Transverse colon (tissue), 4 donors: ENCODE data around the gene THAP7. TPM values are rescaled to one million over a fixed set of nuclear protein-coding genes. Genes with fewer than 3 reads are reported as not detected.

Source experiments
- DNase-seq: peaks from one replicate; pipeline ENCODE4 v3.0.0-alpha.2; 2019
- H3K27ac ChIP-seq, 4 donors: fragments of 200-600 bp; sonication (generic); 2 replicates each; pipeline ENCODE4 v1.5.1; 2016 to 2018; ENCODE audit warnings: inconsistent platforms in 4 of 4
- H3K27me3 ChIP-seq: fragments of 200-600 bp; sonication (generic); 2 replicates; pipeline ENCODE4 v1.5.1; 2017; ENCODE audit warnings: inconsistent platforms
- H3K36me3 ChIP-seq, 4 donors: fragments of 200-600 bp; sonication (generic); 2 replicates each; pipeline ENCODE4 v1.5.1; 2017 to 2019; ENCODE audit warnings: inconsistent platforms in 4 of 4
- H3K4me1 ChIP-seq, 4 donors: fragments of 200-600 bp; sonication (generic); 2 replicates each; pipeline ENCODE4 v1.5.1; 2017 to 2020; ENCODE audit warnings: inconsistent platforms in 4 of 4
- H3K4me3 ChIP-seq, 4 donors: fragments of 200-600 bp; sonication (generic); 1 replicate in 1 of 4; 2 replicates in 3 of 4; pipeline versions ENCODE4 v1.5.1 to v1.6.1; 2017 to 2019; ENCODE audit warnings: inconsistent platforms in 4 of 4
- H3K9me3 ChIP-seq, 2 donors: fragments of 200-600 bp; sonication (generic); 2 replicates each; pipeline ENCODE4 v1.5.1; 2017 to 2019; ENCODE audit warnings: inconsistent platforms in 2 of 2
- CTCF ChIP-seq, 5 experiments: fragments of 200-600 bp in 3 of 5; fragments of 450-650 bp in 2 of 5; sonication (generic) in 3 of 5; IDR thresholded peaks; 1 replicate in 2 of 5; 2 replicates in 3 of 5; pipeline ENCODE4 v1.5.1; 2016 to 2017; ENCODE audit warnings: antibody characterized with exemption in 5 of 5, inconsistent platforms in 3 of 5, mild to moderate bottlenecking in 2 of 5, moderate library complexity in 1 of 5
- EP300 ChIP-seq: sonication (generic); formaldehyde crosslinking; IDR thresholded peaks from one replicate; pipeline ENCODE4 v1.6.1; 2017; ENCODE audit warnings: antibody characterized with exemption, low read depth
- POLR2A ChIP-seq: fragments of 450-650 bp; IDR thresholded peaks from one replicate; pipeline ENCODE4 v1.6.1; 2016; ENCODE audit warnings: antibody characterized with exemption, mild to moderate bottlenecking, moderate library complexity
- POLR2AphosphoS5 ChIP-seq, 3 donors: sonication (generic); formaldehyde crosslinking; IDR thresholded peaks; one replicate each; pipeline ENCODE4 v1.6.1; 2016; ENCODE audit warnings: antibody characterized with exemption in 3 of 3
- WGBS, 2 donors: methylation state at CpG; one replicate each; pipeline ENCODE4 v1.1.5; 2018; ENCODE audit warnings: low coverage in 1 of 2; 5-methylcytosine and 5-hydroxymethylcytosine counted together
- in situ Hi-C, 4 donors: fragments of 200-750 bp; cut with MboI; loops; one replicate each; pipeline versions ENCODE4 v1.15.0 to v1.15.1; 2017; ENCODE audit warnings: low sequenced_read_pairs in 3 of 4, low pct_ligation_motif_present in 1 of 4, low pct_unique_long_range_greater_than_20kb in 1 of 4
- intact Hi-C: fragments of 100-400 bp; cut with DNase I; formaldehyde crosslinking; loops from one replicate; pipeline ENCODE4 v1.15.1; 2023; ENCODE audit warnings: low total_unique reads
- total RNA-seq, 4 donors: library from RNA; depleted of rRNA; stranded (reverse); fragments of >200 nt; gene quantifications; one replicate each; pipeline ENCODE4 v1.1.0, GENCODE V29; 2016

THAP7 gene
- total RNA-seq, 4 donors from 2014 or later, result 27.0 to 51.5 (median 32.7) TPM

GRCh38 chr22:20956258-20957101 is 45.4 kb downstream of the THAP7 start:
- Histone ChIP-seq H3K4me1 (peaks cover 18 to 62% (median 50%) of the 10 kb centered on the region in 4 donors), H3K4me3 (peak overlapping the region; percentile 54 to 75 (median 64)), H3K27me3 (no peaks in the 10 kb centered on the region), H3K9me3 (no peaks in the 10 kb centered on the region), H3K27ac (peak overlapping the region; percentile 86 to 93 (median 89)), H3K36me3 (no peaks in the 10 kb centered on the region)
- intact Hi-C loops (loop anchor here (5.0 kb wide), 1 partner anchor 74 kb away; no protein-coding TSS in a partner anchor), in situ Hi-C loops (loop anchor here in 1 of 4 donors (25.0 kb wide), 1 partner anchor 106 kb away; no protein-coding TSS in a partner anchor)
- no peak for TF ChIP-seq EP300
- TF ChIP-seq POLR2AphosphoS5 (IDR thresholded peaks at IDR 0.05), result peak; percentile 53 to 92 (median 91)
- peak; percentile 91 for TF ChIP-seq POLR2A
- TF ChIP-seq CTCF (IDR thresholded peaks at IDR 0.05), result peak in 2 of 5 experiments; percentile 8 to 21
- DNase-seq, result peak; percentile 87
- 26 to 42% methylated on average over 7 to 17 of the region's 27 CpGs for WGBS, 2 donors

- TF ChIP-seq CTCF (IDR thresholded peaks at IDR 0.05), result no peak
- Histone ChIP-seq H3K27me3 (no peaks in the 10 kb centered on the region), H3K36me3 (peaks cover 0 to 6% (median 0%) of the 10 kb centered on the region in 4 donors), H3K4me3 (peak overlapping the region in 3 of 4 donors; percentile 1 to 75 (median 19)), H3K27ac (peak overlapping the region; percentile 86 to 93 (median 89)), H3K9me3 (no peaks in the 10 kb centered on the region), H3K4me1 (peaks cover 20 to 68% (median 58%) of the 10 kb centered on the region in 4 donors)
- WGBS, 2 donors, result 58% methylated on average over 7 of the region's 7 CpGs; no CpG with 5 or more reads in 1 of the 2 donors
- intact Hi-C loops, result loop anchor here (5.0 kb wide), 1 partner anchor 73 kb away; no protein-coding TSS in a partner anchor
- in situ Hi-C loops, result loop anchor here in 1 of 4 donors (25.0 kb wide), 1 partner anchor 107 kb away; no protein-coding TSS in a partner anchor
- DNase-seq, result no peak
These were observed 46.4 kb downstream of the THAP7 start for GRCh38 chr22:20955548-20955947.

- Histone ChIP-seq H3K9me3 (no peaks in the 10 kb centered on the region), H3K27me3 (no peaks in the 10 kb centered on the region), H3K4me3 (peak overlapping the region in 1 of 4 donors; percentile 18), H3K4me1 (peaks cover 20 to 78% (median 68%) of the 10 kb centered on the region in 4 donors), H3K36me3 (peaks cover 0 to 12% (median 0%) of the 10 kb centered on the region in 4 donors), H3K27ac (peak overlapping the region; percentile 80 to 93 (median 86))
- 43 to 74% methylated on average over 4 to 8 of the region's 8 CpGs for WGBS, 2 donors
- no peak for DNase-seq
- intact Hi-C loops (no loop called here), in situ Hi-C loops (loop anchor here in 1 of 4 donors (25.0 kb wide), 1 partner anchor 108 kb away; no protein-coding TSS in a partner anchor)
- TF ChIP-seq EP300 (no peak), POLR2AphosphoS5 (IDR thresholded peaks at IDR 0.05) (no peak), POLR2A (no peak), CTCF (IDR thresholded peaks at IDR 0.05) (no peak)
These were observed 48.0 kb downstream of the THAP7 start for GRCh38 chr22:20953668-20954500.

GRCh38 chr22:20953342-20953608 is 48.6 kb downstream of the THAP7 start:
- in situ Hi-C loops, result loop anchor here in 1 of 4 donors (25.0 kb wide), 1 partner anchor 109 kb away; no protein-coding TSS in a partner anchor
- Histone ChIP-seq H3K36me3 (peaks cover 0 to 12% (median 0%) of the 10 kb centered on the region in 4 donors), H3K27ac (peak overlapping the region; percentile 80 to 93 (median 86))

More at GRCh38 chr22:20953342-20953608, 48.6 kb downstream of the THAP7 start:
- WGBS, 2 donors, result 45 to 47% methylated on average over 3 of the region's 3 CpGs
- Histone ChIP-seq H3K4me1 (peaks cover 20 to 78% (median 70%) of the 10 kb centered on the region in 4 donors), H3K9me3 (no peaks in the 10 kb centered on the region), H3K4me3 (peak overlapping the region in 1 of 4 donors; percentile 18), H3K27me3 (no peaks in the 10 kb centered on the region)
- intact Hi-C loops, result no loop called here
- no peak for DNase-seq
- no peak for TF ChIP-seq POLR2A
- no peak for TF ChIP-seq EP300
- no peak for TF ChIP-seq CTCF (IDR thresholded peaks at IDR 0.05)
- TF ChIP-seq POLR2AphosphoS5 (IDR thresholded peaks at IDR 0.05), result no peak
